ENCODE measurements around the gene OPRM1.

OPRM1 gene

DNA sequence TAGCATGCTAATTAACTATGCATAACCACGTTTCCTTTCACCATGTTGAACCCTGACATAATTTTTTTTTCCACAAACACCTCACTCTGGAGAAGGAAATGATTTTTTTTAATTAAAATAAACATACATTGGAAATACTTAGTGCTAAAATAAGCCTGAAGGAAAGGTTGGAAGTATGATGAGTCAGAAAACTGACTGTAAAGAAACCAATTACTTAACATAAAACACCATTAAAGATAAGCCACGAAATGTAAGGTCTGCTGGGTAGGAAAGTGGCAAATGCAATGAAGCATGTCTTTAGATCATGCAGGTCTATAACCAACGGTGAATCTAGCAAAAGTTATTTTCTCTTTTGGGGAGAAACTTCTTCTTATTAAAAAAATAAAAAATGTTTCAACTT lies 47.5 kb downstream of the OPRM1 start:
- no peak for DNase-seq

DNA sequence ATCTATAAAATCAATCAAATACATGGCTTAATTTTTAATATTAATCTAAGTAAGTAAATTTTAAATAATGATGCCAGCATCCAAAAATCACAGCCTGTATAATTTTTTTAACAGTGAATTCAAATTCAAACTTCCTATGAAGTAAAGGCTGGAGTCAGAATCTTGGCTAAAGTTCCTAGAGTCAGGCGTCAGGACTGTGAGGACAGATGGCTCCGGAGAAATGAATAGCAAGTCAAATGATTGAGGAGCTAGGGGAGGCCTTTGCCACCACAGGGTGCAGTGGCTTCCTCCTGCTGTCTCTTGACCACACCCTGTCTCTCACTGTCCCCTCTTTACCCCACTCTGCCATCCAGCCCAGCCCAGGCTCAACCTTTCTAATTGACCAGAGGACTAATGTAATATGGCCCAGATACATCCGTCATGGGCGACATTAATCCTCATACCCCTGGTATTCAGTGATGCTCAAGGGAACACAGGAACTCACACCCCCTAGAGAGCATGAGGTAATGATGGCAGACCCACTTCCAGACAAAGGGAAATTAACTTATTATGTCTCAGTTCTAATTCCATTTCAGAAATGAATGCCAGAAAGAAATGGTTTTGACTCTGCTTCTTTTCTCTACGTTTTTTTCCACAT lies 53.4 kb downstream of the OPRM1 start:
- DNase-seq: no peak

DNA sequence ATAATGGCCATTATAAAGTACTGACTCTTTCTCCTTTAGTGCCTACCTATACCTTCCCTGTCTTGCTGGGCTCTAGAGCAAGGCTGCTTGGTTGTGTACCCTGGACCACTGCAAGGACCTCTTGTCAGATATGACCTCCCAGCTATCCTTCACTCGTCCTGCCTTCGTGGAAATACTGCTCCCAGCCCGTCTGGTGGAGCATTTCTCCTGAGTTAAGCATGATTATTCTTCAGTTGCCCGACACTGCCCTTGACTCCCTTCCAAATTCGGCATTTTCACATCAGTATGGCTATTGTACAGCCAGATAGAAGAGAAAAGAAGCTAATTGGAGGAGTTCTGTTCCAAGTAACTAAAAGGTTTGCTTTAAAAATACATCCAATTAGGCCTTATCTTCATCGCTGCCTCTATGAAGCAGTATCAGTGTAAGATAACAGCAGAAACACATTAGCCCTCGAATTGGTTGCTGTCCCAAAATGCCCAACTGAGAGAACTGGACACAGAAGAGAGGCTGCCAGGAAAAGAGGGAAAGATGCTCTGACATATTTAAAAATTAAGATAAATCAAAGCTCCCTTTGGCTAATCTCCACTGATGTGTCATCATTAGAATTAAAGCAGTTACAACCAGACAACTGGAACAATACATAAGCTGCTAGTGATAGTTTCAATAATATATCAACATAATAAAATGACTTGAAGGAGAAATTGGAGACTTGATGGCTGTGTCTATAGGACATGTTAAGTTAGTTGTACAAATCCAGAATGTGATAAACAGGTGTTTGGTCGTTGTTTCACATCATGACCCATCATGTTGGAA lies 54.4 kb downstream of the OPRM1 start:
- DNase-seq: no peak

DNA sequence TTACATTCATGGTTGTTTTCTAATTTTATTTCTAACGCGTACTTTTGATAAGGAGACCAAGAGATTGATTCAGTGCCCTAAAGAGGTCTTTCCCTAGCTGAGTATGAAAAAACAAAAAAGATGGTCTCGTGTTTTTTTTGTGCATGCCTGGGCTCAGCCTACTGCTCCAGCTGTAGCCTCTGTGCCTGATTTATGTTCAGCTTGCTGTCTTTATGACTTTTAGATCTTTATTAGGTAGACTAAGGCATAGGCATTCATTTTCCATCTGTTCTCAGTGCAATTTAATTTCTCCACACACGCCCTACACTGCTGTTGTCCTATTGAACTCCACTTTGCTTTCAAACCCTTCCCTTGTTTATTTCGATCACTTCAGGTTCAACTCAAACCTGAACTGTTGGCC lies 56.5 kb downstream of the OPRM1 start:
- DNase-seq: no peak

DNA sequence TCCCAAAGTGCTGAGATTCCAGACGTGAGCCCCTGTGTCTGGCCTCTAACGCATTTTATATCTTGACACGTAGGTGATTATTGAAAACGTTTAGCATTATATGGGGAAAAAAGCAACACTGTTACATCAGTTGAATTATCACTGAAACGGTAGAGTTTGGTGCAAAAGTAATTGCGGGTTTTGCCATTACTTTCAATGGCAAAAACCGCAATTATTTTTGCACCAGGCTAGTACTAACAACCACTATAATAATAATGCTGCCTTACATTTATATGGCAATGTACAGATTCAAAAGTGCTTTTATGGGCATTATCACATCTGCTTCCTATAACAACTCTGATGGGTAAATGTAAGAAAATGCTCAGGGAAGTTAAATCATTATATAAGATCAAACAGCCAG lies 57.3 kb downstream of the OPRM1 start:
- no peak for DNase-seq

DNA sequence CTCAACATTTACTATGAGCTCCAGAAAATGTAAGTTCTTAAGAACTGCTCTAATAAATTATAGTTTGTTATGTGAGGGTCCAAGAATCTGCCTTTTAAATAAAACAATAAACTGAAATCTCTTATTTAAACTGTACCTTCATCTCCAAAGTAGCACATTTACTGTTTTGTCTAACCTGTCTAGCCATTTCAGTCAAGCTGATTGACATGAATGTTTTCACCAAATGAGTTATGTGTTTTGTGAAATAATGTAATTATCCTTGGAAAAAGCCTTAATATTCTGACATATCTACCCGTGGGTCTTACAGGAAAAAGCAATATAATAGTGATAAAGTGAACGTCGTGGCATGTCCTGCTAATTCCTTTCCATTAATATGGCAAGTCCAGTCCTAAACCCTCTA lies 57.8 kb downstream of the OPRM1 start:
- DNase-seq: no peak

DNA sequence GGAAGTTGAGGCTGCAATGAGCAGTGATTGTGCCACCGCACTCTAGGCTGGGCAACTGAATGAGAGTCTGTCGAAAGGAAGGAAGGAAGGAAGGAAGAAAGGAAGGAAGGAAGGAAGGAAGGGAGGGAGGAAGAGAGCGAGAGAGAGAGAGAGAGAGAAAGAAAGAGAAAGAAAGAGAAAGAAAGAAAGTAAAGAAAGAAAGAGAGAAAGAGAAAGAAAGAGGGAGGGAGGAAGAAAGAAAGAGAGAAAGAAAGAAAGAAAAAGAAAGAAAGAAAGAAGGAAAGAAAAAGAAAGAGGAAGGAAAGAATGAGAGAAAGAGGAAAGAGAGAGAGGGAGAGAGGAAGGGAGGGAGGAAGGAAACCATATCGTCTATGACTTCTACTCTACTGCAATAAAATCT lies 60.2 kb downstream of the OPRM1 start:
- DNase-seq: no peak

DNA sequence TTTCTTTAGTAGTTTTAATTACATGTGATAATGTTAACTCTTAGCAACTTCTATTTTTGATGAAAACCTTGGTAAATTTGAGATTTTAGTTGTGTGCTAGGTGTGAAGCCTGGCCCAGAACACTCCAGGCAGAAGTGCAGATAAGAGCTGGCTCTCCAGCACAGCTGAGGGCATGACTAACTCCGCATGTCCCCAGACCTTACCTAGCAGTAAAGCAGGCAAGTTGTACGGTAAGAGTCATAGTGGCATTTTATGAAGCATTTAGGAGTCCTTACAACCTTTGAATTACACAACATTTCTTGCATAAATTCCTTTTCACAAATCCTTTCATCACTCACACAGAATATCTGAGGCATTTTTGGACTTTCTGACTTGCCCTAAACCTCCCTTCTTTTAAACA lies 67.2 kb downstream of the OPRM1 start:
- no peak for DNase-seq

DNA sequence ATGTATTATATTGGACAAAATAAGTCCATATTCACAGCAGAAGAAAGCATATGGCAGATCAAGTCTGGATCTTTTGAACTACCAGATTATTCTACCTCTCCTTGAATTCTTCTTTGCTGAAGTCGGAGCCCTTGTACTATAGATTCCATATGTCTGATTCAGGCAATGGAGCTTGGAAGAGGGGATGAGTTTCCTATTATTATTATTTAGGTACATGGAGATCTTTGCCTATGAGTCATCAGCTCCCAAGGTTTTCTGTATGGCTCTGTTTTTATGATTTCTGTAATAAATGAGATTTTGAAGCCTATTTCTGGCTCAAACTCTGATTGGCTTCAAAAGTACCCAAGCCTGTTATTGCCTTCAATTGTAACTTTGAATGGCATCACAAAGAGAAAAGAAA lies 72.0 kb downstream of the OPRM1 start:
- no peak for DNase-seq

DNA sequence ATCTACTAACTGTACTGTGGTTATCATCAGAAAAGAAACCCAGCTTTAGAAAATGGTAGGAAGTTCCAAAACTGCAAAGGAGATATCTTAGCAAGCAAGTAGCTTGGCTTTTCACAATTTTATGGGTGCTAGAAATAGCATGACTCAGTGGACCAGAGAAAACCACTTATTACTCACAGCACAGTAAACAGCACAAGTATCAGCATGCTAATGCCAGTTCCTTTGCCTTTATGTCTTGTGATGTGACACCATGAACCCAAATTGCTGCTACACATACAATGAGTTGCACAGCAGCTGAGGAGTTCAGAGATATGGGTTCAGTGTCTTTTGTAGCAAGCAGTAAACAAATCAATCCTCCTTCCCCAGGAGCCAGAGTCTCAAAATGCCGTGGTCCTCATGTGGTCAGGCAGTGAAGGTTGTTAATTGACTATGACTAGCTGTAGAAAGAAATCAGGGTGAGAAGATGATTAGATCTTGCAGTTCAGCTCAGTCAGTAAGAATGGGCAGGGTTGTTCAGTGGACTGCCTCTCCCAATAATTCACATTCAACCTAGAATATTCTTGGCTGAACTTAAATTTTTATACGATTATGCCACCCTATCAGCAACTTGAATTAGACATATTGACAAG lies 73.3 kb downstream of the OPRM1 start:
- DNase-seq: peak; percentile 25

DNA sequence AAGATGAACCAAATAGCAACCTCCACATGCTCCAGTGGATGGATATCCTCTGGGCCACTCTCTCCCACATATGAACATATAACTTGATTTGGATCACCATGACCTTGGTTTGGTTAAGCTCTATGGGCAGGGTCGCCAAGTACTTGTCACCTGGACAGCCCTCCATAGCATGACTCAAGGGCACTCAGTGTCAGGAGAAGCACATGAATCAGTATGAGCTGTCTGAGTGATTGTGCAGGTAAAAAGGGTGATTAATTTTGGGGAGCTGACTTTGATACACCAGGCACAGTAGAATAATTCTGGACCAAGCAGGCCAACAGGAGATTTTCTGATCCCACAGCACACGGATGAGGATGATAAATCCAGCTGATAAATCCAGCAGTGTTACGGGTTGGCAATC lies 74.4 kb downstream of the OPRM1 start:
- no peak for DNase-seq

DNA sequence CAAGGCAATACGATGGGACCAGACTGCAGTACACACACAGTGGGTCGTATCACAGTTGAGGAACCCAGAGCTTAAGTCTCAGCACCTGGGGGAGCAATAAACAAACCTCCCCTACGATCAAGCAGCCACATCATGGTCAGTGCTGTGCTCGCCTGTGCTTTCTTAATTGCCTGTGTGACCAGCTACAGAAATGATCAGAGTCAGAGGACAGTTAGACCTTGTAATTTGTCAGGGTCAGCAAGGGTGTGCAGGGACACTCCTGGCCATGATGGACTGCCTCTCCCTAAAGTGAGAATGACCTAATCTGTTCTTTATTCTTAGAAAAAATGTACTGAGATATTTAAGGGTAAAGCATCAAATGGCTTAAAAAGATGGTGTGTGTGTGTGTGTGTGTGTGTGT lies 78.4 kb downstream of the OPRM1 start:
- no peak for DNase-seq

DNA sequence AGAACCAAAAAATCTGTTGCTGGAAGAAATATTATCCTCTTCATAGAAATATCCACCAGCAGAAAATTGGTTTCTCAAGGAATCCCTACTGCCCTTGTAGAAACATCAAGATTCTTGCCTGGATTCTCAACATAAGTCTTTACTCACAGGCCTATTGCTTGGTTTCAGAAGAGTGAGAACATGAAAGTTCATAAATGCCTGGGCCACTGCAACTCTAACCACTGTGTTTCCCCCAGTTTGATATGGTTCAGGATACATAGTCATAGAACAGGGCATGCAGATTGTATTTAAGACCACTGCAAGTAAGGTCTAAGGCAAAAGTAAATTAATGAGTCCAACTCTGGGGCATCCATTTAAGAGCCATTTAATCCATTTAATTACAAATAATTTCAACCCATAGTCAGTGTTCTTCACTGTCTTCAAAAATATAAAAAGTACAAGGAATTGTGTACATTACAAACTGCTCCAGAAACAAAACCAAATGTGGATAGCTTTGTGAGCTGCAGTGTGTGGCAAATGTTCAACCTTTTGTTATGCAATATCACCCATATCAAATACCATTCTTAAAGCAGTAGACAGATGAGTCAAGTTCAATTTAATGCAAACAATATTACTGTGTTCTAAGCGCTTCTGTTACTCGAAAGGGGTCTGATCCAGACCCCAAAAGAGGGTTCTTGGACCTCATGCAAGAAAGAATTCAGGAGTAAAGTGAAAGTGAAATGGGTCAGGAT lies 83.3 kb downstream of the OPRM1 start:
- no peak for DNase-seq

DNA sequence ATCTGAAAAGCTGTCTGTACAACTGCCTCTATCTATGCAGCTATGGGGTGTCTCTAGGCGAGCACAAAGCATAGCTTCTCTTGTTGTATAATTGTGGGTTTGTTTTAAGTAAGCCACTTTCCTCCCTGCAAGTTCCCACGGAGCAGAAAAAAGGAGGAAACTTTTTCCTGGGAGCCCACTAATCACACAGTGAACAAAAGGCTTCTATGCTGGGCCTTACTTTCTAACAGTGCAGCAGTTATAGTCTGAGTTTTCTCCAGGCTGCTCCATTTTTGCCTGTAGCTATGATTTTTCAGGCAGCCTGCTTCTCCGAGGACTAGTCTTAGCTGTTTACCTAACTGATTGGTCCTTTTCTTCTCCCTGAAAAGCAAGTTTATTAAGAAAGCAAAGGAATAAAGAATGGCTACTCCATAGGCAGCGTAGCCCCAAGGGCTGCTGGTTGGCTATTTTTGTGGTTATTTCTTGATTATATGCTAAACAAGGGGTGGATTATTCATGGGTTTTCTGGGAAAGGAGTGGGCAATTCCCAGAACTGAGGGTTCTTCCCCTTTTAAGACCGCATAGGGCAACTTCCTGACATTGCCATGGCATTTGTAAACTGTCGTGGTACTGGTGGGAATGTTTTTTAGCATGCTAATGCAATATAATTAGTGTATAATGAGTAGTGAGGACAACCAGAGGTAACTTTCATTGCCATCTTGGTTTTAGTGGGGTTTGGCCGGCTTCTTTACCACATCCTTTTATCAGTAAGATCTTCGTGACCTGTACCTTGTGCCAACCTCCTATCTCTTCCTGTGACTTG lies 84.3 kb downstream of the OPRM1 start:
- DNase-seq: peak; percentile 89

DNA sequence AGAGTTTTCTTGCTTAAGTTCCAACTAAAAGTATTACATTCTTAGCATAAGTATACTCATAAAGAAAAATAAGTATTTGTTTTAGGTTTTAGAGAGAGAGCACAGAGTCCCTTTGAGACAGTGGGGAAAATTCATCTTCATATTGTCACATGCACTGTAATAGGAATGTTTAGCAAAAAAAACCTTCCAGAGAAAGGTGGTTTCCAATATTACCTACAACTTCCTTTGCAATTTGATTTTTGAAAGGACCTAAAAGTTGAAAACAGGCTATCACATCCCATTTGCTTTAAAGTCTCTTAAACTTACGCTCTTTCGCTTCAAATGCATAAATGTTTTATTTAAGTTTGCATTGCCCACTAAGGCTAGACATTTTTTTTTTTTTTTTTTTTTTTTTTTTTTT lies 86.4 kb downstream of the OPRM1 start:
- DNase-seq: peak; percentile 49

DNA sequence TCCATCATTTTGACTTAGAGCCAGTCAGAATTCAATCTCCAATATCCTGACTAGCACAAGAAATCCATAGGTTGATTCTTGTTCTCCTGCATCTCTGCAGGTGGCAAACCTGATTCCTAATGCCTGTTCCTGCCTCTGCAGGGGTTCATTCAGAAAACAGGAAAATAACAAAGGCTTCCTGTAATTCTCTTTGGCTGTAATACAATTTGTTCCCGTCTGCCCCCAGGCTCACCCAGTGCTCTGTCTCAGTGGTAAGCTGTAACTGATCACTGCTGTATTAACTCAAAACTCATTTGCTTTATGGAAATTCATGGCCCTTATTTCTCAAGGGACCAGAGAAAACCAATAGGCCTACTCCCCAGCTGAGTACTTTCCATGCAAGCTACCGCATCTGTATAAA lies 88.6 kb downstream of the OPRM1 start:
- no peak for DNase-seq

DNA sequence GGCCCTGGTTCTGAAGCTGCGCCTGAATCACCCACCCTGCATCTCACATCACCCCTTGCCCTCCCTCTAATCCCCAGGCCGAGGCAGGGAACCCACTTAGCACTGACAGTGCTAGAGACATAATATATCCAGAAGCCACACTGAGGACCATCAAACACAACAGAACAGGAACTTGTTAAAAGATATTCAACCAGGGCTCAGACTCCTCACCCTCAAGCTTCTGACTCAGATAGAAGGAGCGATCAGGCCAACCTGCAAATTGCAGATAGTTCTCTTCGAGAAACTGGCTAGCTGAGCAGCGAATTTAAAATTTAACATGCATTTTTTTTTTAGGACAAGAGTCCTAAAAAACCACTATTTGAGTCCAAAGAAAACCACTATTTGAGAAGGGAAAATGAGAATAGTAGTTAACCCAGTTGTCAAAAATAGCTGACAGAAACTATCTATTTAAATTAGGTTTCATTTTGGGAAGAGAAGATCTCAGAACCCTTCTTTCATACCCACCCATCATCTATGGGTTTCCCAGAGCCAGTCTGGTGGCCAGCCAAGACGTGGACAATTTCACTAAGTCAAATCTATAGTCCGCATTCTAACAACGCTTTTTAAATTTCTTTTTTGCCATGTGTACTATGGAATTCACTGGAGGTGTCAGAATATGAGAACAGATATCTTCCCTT lies 95.6 kb downstream of the OPRM1 start:
- no peak for DNase-seq

DNA sequence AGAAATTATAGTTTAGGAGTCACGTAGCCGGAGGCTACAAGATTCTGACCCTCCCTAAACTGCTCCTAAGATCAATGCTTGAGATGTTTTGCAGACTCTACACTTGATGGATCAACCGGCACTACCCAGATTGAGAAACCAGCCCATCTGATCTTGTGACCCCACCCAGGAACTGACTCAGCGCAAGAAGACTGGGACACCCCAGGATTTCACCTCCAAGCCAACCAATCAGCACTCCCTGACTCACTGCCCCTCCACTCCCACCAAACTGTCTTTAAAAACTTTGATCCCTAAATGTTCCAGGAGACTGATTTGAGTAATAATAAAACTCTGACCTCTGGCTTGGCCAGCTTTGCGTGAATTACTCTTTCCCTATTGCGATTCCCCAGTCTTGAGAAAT lies 99.8 kb downstream of the OPRM1 start:
- peak; percentile 86 for DNase-seq

DNA sequence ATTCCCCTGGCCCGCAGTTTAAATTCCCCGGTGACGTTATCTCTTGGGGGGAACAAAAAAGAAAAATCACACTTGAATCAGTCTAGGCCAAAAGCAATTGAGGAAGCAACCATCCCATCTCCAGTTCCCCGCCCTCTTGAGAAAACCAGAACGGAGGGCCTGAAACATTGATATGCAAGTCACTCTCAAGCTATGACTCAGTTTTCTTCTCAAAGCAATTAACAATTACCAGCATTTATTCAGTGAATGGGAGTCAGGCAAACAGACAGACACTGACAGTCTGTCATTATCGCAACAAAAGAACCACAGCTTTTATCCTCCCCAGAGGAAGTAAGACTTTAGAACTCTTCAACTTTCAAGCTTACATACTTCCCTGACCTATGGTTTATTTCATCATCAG lies 100.9 kb downstream of the OPRM1 start:
- peak; percentile 93 for DNase-seq

DNA sequence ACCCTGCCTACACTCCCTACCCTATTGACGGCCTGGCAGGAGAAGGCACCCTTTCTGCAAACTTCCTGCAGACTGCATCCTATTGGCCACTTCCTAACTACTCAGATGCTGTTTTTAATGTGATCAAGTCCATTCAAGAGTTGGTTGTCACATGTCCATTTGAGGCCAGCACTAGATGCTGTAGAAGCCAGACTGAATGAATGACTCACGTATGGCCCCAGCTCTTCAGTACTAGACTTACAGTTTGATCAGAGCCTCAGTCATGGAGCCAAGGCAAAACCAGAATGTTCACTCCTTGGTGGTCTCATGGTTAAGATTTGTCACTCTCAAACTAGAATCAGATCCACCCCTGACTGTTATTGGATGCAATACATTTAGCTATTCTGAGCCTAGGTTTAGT lies 101.7 kb downstream of the OPRM1 start:
- DNase-seq: peak; percentile 16

DNA sequence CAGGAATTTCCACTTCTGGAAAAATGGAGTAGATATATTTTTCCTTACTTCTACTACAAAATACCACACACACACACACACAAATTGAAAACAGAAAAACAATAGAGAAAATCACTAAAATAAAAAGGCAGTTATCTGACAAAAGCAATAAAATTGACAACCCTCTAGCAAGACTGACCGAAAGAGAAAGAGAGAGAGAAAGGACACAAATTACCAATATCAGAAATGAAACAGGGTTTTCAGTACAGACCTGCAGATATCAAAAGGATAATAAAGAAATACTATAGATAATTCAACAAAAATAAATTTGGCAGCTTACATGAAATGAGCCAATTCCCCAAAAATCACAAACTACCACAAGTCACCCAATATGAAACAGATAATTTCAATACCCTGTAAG lies 104.7 kb downstream of the OPRM1 start:
- no peak for DNase-seq

DNA sequence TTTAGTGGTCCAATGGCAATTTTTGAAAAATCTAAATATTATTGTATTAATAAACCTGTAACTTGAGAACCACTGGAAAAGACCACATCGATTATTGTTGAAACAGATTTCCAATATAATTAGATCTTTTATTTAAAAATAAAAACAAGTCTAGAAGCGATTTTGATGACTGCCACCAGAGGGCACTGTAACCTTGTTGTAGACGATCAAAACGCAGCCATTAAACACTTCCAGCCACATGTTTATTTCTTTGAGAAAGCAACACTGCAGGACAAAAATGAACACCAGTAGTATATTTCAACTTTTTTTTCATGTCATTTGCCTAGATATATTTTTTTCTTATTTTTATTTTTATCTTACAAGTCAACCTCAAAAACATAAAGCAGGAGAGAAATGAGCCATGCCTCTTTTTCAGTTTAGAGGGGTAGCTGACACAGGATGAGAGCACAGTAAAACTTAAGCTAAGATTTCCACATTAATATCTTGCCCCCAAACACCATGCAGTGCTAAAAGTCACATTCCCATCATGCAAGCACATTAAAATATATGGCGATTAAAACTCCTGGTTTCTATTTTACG lies 115.4 kb downstream of the OPRM1 start:
- DNase-seq: peak; percentile 86
